ENCODE measurements around the gene TIMM8B.

DNA sequence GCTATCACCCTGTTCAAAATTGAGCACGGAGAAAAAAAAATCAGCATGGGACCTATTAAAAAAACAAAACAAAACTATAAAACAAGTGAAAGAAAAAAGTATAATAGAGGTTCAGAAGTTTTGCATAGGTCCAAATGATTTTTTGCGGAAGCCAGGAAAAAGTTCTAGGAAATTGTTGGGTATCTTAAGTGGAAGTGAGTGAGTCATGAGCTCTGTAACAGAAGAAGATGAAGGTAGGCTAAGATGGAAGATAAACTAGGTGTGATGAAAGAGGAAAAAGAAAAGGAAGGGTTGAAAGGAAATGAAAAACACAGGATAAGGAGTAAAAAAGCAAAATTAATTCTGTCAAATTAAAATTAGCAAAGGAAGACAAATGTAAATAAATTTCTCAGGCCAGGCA lies 27.9 kb upstream of the TIMM8B start:
- TF ChIP-seq, protein P1, sequence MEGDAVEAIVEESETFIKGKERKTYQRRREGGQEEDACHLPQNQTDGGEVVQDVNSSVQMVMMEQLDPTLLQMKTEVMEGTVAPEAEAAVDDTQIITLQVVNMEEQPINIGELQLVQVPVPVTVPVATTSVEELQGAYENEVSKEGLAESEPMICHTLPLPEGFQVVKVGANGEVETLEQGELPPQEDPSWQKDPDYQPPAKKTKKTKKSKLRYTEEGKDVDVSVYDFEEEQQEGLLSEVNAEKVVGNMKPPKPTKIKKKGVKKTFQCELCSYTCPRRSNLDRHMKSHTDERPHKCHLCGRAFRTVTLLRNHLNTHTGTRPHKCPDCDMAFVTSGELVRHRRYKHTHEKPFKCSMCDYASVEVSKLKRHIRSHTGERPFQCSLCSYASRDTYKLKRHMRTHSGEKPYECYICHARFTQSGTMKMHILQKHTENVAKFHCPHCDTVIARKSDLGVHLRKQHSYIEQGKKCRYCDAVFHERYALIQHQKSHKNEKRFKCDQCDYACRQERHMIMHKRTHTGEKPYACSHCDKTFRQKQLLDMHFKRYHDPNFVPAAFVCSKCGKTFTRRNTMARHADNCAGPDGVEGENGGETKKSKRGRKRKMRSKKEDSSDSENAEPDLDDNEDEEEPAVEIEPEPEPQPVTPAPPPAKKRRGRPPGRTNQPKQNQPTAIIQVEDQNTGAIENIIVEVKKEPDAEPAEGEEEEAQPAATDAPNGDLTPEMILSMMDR (conservative IDR thresholded peaks at IDR 0.05): no peak
- TF ChIP-seq ZFX (IDR thresholded peaks at IDR 0.05): no peak
